CD14-positive monocyte (primary cell): ENCODE measurements around the gene NFYC. TPM values are rescaled to one million over a fixed set of nuclear protein-coding genes. Genes with fewer than 3 reads are reported as not detected.

ENCODE experiments used
- DNase-seq, 3 donors: peaks; one replicate each; pipeline ENCODE4 v3.0.0-alpha.2; 2011 to 2022
- H2AFZ ChIP-seq: 2 replicates; pipeline ENCODE4 v1.6.0; 2012; ENCODE audit warnings: mild to moderate bottlenecking, low read depth, low read length, inconsistent platforms; ENCODE audit not compliant: insufficient read depth, poor library complexity, severe bottlenecking
- H3K27ac ChIP-seq, 2 donors: 1 replicate in 1 of 2; 2 replicates in 1 of 2; pipeline ENCODE4 v1.5.1; 2012 to 2013; ENCODE audit warnings: low read length in 2 of 2, control low read depth in 1 of 2, inconsistent platforms in 1 of 2, low read depth in 1 of 2, mild to moderate bottlenecking in 1 of 2
- H3K27me3 ChIP-seq, 2 donors: one replicate each; pipeline versions ENCODE4 v1.6.0 to v1.6.1; 2011 to 2013; ENCODE audit warnings: low read length in 2 of 2; ENCODE audit not compliant: control insufficient read depth in 2 of 2, insufficient read depth in 2 of 2
- H3K36me3 ChIP-seq, 2 donors: replicated peaks in 1 of 2; 1 replicate in 1 of 2; 2 replicates in 1 of 2; pipeline versions ENCODE4 v1.5.1 to v1.6.1; 2012 to 2013; ENCODE audit warnings: low read length in 2 of 2, control low read depth in 1 of 2, inconsistent platforms in 1 of 2, mild to moderate bottlenecking in 1 of 2; ENCODE audit not compliant: insufficient read depth in 2 of 2, control insufficient read depth in 1 of 2
- H3K4me1 ChIP-seq, 2 donors: 1 replicate in 1 of 2; 2 replicates in 1 of 2; pipeline versions ENCODE4 v1.5.1 to v1.6.1; 2012 to 2013; ENCODE audit warnings: low read length in 2 of 2, control low read depth in 1 of 2, inconsistent platforms in 1 of 2, mild to moderate bottlenecking in 1 of 2, moderate library complexity in 1 of 2; ENCODE audit not compliant: insufficient read depth in 2 of 2, control insufficient read depth in 1 of 2
- H3K4me2 ChIP-seq: replicated peaks from 2 replicates; pipeline ENCODE3; 2012; ENCODE audit warnings: low read length, moderate library complexity, mild to moderate bottlenecking; ENCODE audit not compliant: poor library complexity, severe bottlenecking; ENCODE audit errors: extremely low read depth
- H3K4me3 ChIP-seq, 3 experiments: fragments of 200-600 bp in 1 of 3; sonication (generic) in 1 of 3; replicated peaks in 1 of 3; 1 replicate in 2 of 3; 2 replicates in 1 of 3; pipeline ENCODE4 v1.5.1; 2011 to 2013; ENCODE audit warnings: low read length in 3 of 3, mild to moderate bottlenecking in 3 of 3, control low read depth in 2 of 3, low read depth in 2 of 3, inconsistent platforms in 1 of 3, moderate library complexity in 1 of 3
- H3K79me2 ChIP-seq: 2 replicates; pipeline ENCODE4 v1.6.0; 2012; ENCODE audit warnings: mild to moderate bottlenecking, control low read depth, inconsistent platforms, low read length, moderate library complexity; ENCODE audit not compliant: insufficient read depth
- H3K9ac ChIP-seq: 2 replicates; pipeline ENCODE4 v1.6.0; 2017; ENCODE audit warnings: low read length, mild to moderate bottlenecking; ENCODE audit not compliant: insufficient read depth, poor library complexity, severe bottlenecking
- H3K9me3 ChIP-seq, 2 donors: replicated peaks in 1 of 2; 1 replicate in 1 of 2; 2 replicates in 1 of 2; pipeline versions ENCODE4 v1.5.1 to v1.6.1; 2012 to 2013; ENCODE audit warnings: low read length in 2 of 2, control low read depth in 1 of 2; ENCODE audit not compliant: control insufficient read depth in 1 of 2, insufficient read depth in 1 of 2
- H4K20me1 ChIP-seq: 2 replicates; pipeline ENCODE4 v1.6.0; 2012; ENCODE audit warnings: mild to moderate bottlenecking, low read length, control low read depth, moderate library complexity; ENCODE audit not compliant: insufficient read depth
- H3K27ac Mint-ChIP-seq, 7 donors: one replicate each; pipeline ENCODE4 v1.8.0; 2020; ENCODE audit warnings: mild to moderate bottlenecking in 7 of 7, mixed read lengths in 7 of 7, moderate library complexity in 6 of 7, inconsistent platforms in 2 of 7
- H3K27me3 Mint-ChIP-seq, 3 donors: one replicate each; pipeline ENCODE4 v1.8.0; 2021 to 2022; ENCODE audit warnings: low read depth in 3 of 3, mild to moderate bottlenecking in 3 of 3, mixed read lengths in 3 of 3, moderate library complexity in 3 of 3, inconsistent platforms in 1 of 3
- H3K36me3 Mint-ChIP-seq, 2 donors: one replicate each; pipeline ENCODE4 v1.8.0; 2020; ENCODE audit warnings: mixed read lengths in 2 of 2, inconsistent platforms in 1 of 2, mild to moderate bottlenecking in 1 of 2
- H3K4me1 Mint-ChIP-seq: one replicate; pipeline ENCODE4 v1.8.0; 2020; ENCODE audit warnings: mild to moderate bottlenecking, mixed read lengths
- H3K4me3 Mint-ChIP-seq, 2 donors: one replicate each; pipeline ENCODE4 v1.8.0; 2020; ENCODE audit warnings: mild to moderate bottlenecking in 2 of 2, mixed read lengths in 2 of 2, moderate library complexity in 1 of 2
- H3K9me3 Mint-ChIP-seq, 7 donors: one replicate each; pipeline ENCODE4 v1.8.0; 2020 to 2022; ENCODE audit warnings: mixed read lengths in 7 of 7, mild to moderate bottlenecking in 6 of 7, moderate library complexity in 6 of 7, inconsistent platforms in 2 of 7
- CTCF ChIP-seq: fragments of 200-600 bp; IDR thresholded peaks from one replicate; pipeline ENCODE4 v1.8.0; 2022; ENCODE audit warnings: antibody characterized with exemption, mild to moderate bottlenecking
- WGBS: methylation state at CpG from one replicate; pipeline ENCODE4 v1.1.5; 2013; ENCODE audit warnings: missing lambda C conversion rate; ENCODE audit not compliant: insufficient coverage; 5-methylcytosine and 5-hydroxymethylcytosine counted together
- intact Hi-C, 2 donors: fragments of 100-400 bp; cut with micrococcal nuclease; formaldehyde crosslinking; loops; one replicate each; pipeline versions ENCODE4 v1.15.0 to v1.15.1; 2023
- polyA plus RNA-seq, 3 donors: library from polyadenylated mRNA; depleted of rRNA in 1 of 3; unstranded in 2 of 3; stranded (reverse) in 1 of 3; fragments of 300-500 nt in 2 of 3; fragments of >200 nt in 1 of 3; fragmentation: Illumina TruSeq in 2 of 3; gene quantifications; 1 replicate in 2 of 3; 2 replicates in 1 of 3; pipeline ENCODE4 v1.2.3, GENCODE V29; 2012 to 2021

The NFYC gene
- polyA plus RNA-seq, 3 donors: 61.2 to 142 (median 68.2) TPM

GRCh38 chr1:40806240-40806639, 114.7 kb downstream of the NFYC start:
- Histone ChIP-seq H3K79me2 (no peaks in the 10 kb centered on the region), H3K9me3 (no peaks in the 10 kb centered on the region), H3K27me3 (no peaks in the 10 kb centered on the region), H2AFZ (no peak overlapping the region), H3K9ac (no peak overlapping the region), H3K4me3 (no peak overlapping the region), H3K4me2 (no peak overlapping the region), H4K20me1 (no peaks in the 10 kb centered on the region), H3K4me1 (peaks cover 18 to 26% of the 10 kb centered on the region in 2 donors), H3K36me3 (no peaks in the 10 kb centered on the region), H3K27ac (no peak overlapping the region)
- TF ChIP-seq CTCF: no peak
- intact Hi-C loops: no loop called here
- Mint-ChIP-seq H3K4me1 (peaks cover 27% of the 10 kb centered on the region), H3K36me3 (no peaks in the 10 kb centered on the region), H3K4me3 (no peak overlapping the region), H3K27ac (no peak overlapping the region), H3K9me3 (no peaks in the 10 kb centered on the region), H3K27me3 (peaks cover 10 to 16% (median 12%) of the 10 kb centered on the region in 3 donors)
- no peak for DNase-seq
- no CpG with 5 or more reads among the region's 3 CpGs for WGBS

GRCh38 chr1:40806731-40807695, 115.5 kb downstream of the NFYC start:
- Mint-ChIP-seq H3K4me1 (peaks cover 19% of the 10 kb centered on the region), H3K9me3 (no peaks in the 10 kb centered on the region), H3K4me3 (no peak overlapping the region), H3K27me3 (peaks cover 10 to 14% (median 12%) of the 10 kb centered on the region in 3 donors), H3K27ac (no peak overlapping the region), H3K36me3 (no peaks in the 10 kb centered on the region)
- no peak overlapping the region for H3K27ac ChIP-seq
- WGBS: 91% methylated on average over 17 of the region's 20 CpGs
- no peaks in the 10 kb centered on the region for H4K20me1 ChIP-seq
- H2AFZ ChIP-seq: no peak overlapping the region
- DNase-seq: no peak
- TF ChIP-seq CTCF: no peak
- no peak overlapping the region for H3K4me3 ChIP-seq
- H3K9me3 ChIP-seq: no peaks in the 10 kb centered on the region
- no peak overlapping the region for H3K9ac ChIP-seq
- H3K79me2 ChIP-seq: no peaks in the 10 kb centered on the region
- intact Hi-C loops: no loop called here
- no peaks in the 10 kb centered on the region for H3K27me3 ChIP-seq
- no peak overlapping the region for H3K4me2 ChIP-seq
- peaks cover 12 to 18% of the 10 kb centered on the region in 2 donors for H3K4me1 ChIP-seq
- no peaks in the 10 kb centered on the region for H3K36me3 ChIP-seq
